Esophagus muscularis mucosa (tissue), 3 donors: ENCODE data around the gene CCDC61.

Experiments used
- POLR2A ChIP-seq: fragments of 450-650 bp; IDR thresholded peaks from one replicate; pipeline ENCODE4 v1.6.1; 2017; ENCODE audit warnings: antibody characterized with exemption, moderate library complexity, mild to moderate bottlenecking, low read depth
- TF ChIP-seq, protein P1 (sequence below), 3 experiments: fragments of 200-600 bp in 2 of 3; fragments of 450-650 bp in 1 of 3; sonication (generic) in 2 of 3; IDR thresholded peaks; one replicate each; pipeline ENCODE4 v1.5.1; 2017 to 2019; ENCODE audit warnings: antibody characterized with exemption in 3 of 3, mild to moderate bottlenecking in 2 of 3, moderate library complexity in 1 of 3

DNA sequence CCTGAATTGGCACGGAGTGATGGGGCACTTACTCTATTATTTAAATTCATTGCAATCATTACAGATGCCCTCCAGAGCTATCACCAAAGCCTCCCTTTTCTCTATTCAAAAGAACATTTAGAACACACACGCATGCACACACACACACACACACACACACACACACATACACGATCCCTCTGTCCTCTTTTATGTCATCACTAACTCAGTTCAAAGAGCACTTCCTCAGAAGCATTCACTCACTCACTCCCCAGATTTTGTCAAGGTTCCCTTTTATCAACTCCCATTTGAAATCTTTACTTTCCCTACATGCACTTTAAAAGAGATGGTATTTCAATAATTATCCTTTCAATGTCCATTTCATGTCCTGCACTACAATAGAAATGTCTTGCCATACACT lies 67.9 kb downstream of the CCDC61 start:
- TF ChIP-seq, protein P1, sequence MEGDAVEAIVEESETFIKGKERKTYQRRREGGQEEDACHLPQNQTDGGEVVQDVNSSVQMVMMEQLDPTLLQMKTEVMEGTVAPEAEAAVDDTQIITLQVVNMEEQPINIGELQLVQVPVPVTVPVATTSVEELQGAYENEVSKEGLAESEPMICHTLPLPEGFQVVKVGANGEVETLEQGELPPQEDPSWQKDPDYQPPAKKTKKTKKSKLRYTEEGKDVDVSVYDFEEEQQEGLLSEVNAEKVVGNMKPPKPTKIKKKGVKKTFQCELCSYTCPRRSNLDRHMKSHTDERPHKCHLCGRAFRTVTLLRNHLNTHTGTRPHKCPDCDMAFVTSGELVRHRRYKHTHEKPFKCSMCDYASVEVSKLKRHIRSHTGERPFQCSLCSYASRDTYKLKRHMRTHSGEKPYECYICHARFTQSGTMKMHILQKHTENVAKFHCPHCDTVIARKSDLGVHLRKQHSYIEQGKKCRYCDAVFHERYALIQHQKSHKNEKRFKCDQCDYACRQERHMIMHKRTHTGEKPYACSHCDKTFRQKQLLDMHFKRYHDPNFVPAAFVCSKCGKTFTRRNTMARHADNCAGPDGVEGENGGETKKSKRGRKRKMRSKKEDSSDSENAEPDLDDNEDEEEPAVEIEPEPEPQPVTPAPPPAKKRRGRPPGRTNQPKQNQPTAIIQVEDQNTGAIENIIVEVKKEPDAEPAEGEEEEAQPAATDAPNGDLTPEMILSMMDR (IDR thresholded peaks at IDR 0.05), result no peak
- TF ChIP-seq POLR2A, result no peak
